PC-9 (cell line): ENCODE data around the gene CTSF. TPM values are rescaled to one million over a fixed set of nuclear protein-coding genes. Genes with fewer than 3 reads are reported as not detected.
"Not testable (repeated sequence)": the region's sequence is repeated elsewhere in the genome, so short reads cannot be mapped to it uniquely, and the experiment has no call there.

Experiments
- BruUV-seq: library from RNA; stranded (reverse); fragments of 400-500 nt; replicated peaks from 2 replicates; lab custom pipeline; 2021; lab: Mats Ljungman, UMichigan
- CTCF ChIA-PET: fragments of 300-600 bp; sonication (Branson Sonifier 250); formaldehyde crosslinking; loops from one replicate; lab custom pipeline; 2022; ENCODE audit warnings: antibody characterized with exemption; lab: Charles Lee
- POLR2A ChIA-PET: fragments of 300-600 bp; sonication (Branson Sonifier 250); formaldehyde crosslinking; loops from one replicate; lab custom pipeline; 2022; ENCODE audit warnings: antibody characterized with exemption; ENCODE audit not compliant: unreplicated experiment; lab: Charles Lee
- DNase-seq, 2 experiments: peaks; one replicate each; pipeline versions ENCODE4 v3.0.0 to v3.0.0-alpha.2; 2015 to 2022; ENCODE audit warnings: mixed read lengths in 1 of 2
- H2AFZ ChIP-seq: fragments of 200-600 bp; sonication (generic); 2 replicates; pipeline ENCODE4 v1.8.1; 2017; ENCODE audit warnings: antibody characterized with exemption
- H3F3A ChIP-seq: fragments of 200-600 bp; sonication (generic); 2 replicates; pipeline ENCODE4 v1.8.1; 2017; ENCODE audit warnings: antibody characterized with exemption, mild to moderate bottlenecking, low read depth; ENCODE audit not compliant: insufficient read depth
- H3K27ac ChIP-seq: fragments of 200-600 bp; sonication (generic); 2 replicates; pipeline ENCODE4 v1.6.1; 2016; ENCODE audit warnings: mixed run types
- H3K27me3 ChIP-seq: fragments of 200-600 bp; sonication (generic); 2 replicates; pipeline ENCODE4 v1.6.1; 2016; ENCODE audit warnings: low read depth, mixed run types; ENCODE audit not compliant: insufficient read depth
- H3K36me3 ChIP-seq: fragments of 200-600 bp; sonication (generic); 2 replicates; pipeline ENCODE4 v1.6.1; 2016; ENCODE audit warnings: low read depth, mixed run types
- H3K4me1 ChIP-seq: fragments of 200-600 bp; sonication (generic); replicated peaks from 2 replicates; pipeline ENCODE4 v1.6.1; 2016; ENCODE audit warnings: mixed run types; ENCODE audit not compliant: insufficient read depth
- H3K4me2 ChIP-seq: fragments of 200-600 bp; sonication (generic); 2 replicates; pipeline ENCODE4 v1.6.1; 2017; ENCODE audit warnings: mixed run types
- H3K4me3 ChIP-seq: fragments of 200-600 bp; sonication (generic); 2 replicates; pipeline ENCODE4 v1.6.1; 2016; ENCODE audit warnings: mixed run types
- H3K79me2 ChIP-seq: fragments of 200-600 bp; sonication (generic); 2 replicates; pipeline ENCODE4 v1.6.1; 2017; ENCODE audit warnings: low read depth, mixed run types
- H3K9me2 ChIP-seq: fragments of 200-600 bp; sonication (generic); 2 replicates; pipeline ENCODE4 v1.8.1; 2017; ENCODE audit warnings: mild to moderate bottlenecking; ENCODE audit not compliant: insufficient read depth
- H3K9me3 ChIP-seq: fragments of 200-600 bp; sonication (generic); 2 replicates; pipeline ENCODE4 v1.8.1; 2016; ENCODE audit warnings: low read depth; ENCODE audit not compliant: insufficient read depth
- H4K20me1 ChIP-seq: fragments of 200-600 bp; sonication (generic); 2 replicates; pipeline ENCODE4 v1.8.1; 2017; ENCODE audit not compliant: insufficient read depth
- EZH2 ChIP-seq: fragments of 200-600 bp; sonication (generic); IDR thresholded peaks from 2 replicates; pipeline ENCODE4 v1.8.0; 2017; ENCODE audit warnings: antibody characterized with exemption, low read depth
- intact Hi-C: fragments of 100-400 bp; cut with micrococcal nuclease; formaldehyde crosslinking; loops from one replicate; pipeline ENCODE4 v1.10.0; 2022; ENCODE audit not compliant: unreplicated experiment
- total RNA-seq: library from RNA; stranded (reverse); gene quantifications from 2 replicates; pipeline ENCODE4 v1.2.3, GENCODE V29; 2021
- TF ChIP-seq, protein P1 (sequence below): fragments of 200-600 bp; sonication (generic); conservative IDR thresholded peaks from 2 replicates; pipeline ENCODE4 v1.6.1; 2017; ENCODE audit warnings: mixed run types, antibody characterized with exemption, mild to moderate bottlenecking, moderate library complexity

CTSF gene
- total RNA-seq, 1 experiment from 2014 or later: 34.3 TPM

DNA sequence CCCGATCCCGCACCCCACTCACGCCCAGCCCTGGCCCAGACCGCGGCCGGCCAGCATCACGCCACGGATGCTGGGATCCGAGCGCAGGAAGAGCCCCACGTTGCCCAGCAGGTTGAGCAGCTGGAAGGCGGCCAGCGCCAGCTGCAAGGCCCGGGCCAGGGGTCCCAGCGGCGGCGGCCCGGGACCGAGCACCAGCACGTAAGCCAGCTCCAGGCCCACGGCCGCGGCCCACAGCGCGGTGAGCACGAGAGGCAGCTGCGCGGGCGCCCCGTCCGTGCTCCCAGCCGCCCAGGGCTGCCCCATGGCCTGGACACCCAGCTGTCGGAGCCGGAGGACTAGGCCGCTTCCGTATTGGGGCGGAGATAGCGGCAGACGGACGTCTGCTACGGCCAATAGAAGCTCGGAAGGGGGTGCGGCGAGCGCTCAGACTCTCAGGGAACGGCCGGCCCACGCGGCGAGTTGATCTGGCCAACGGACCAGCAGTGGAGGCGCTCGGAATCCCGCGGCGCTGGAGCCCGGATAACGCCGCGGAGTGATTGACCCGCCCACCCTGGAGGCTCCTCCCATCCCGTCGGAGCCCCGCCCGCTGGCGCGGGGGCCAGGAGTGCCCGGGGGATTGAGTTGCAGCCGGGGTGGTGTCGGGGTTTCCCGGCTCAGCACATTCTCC lies 22.6 kb downstream of the CTSF start, which contains the start of gene ZDHHC24:
TSS of gene ZDHHC24 (minus strand) at position 348 of the 667 bp plus-strand sequence. CDS start at position 303, 45 bp downstream.
- H3K4me3 ChIP-seq: peak within 1 kb of the TSS; percentile 87
- peak; percentile 89 to 98 for DNase-seq
- no peaks in the 10 kb centered on the region for H3K36me3 ChIP-seq
- H4K20me1 ChIP-seq: no peaks in the 10 kb centered on the region
- ChIA-PET POLR2A (interaction anchor here (0.5 to 0.8 kb wide), 5 partner anchors 19 to 228 kb away, joined by 3 to 9 read pairs (median 6); partner anchors contain the start of genes CTSF and RBM14), CTCF (interaction anchor here (0.6 kb wide), 2 partner anchors 79 to 1317 kb away, joined by 3 to 5 read pairs; partner anchors contain the start of gene PELI3)
- no peaks in the 10 kb centered on the region for H3K79me2 ChIP-seq
- H3K4me2 ChIP-seq: peak within 1 kb of the TSS; percentile 95
- no peak within 1 kb of the TSS for H3K27ac ChIP-seq
- H3K27me3 ChIP-seq: peaks cover 33% of the 10 kb centered on the region
- peaks cover 13% of the 10 kb centered on the region for H3K4me1 ChIP-seq
- intact Hi-C loops: loop anchor here (2.0 kb wide), 2 partner anchors 23 to 73 kb away; partner anchors contain the start of gene CTSF
- peak within 1 kb of the TSS; percentile 90 for H2AFZ ChIP-seq
- peaks cover 14% of the 10 kb centered on the region; the same call in 1 of the 2 replicates for H3F3A ChIP-seq
- no peaks in the 10 kb centered on the region for H3K9me2 ChIP-seq
- BruUV-seq: no TSS peak
- H3K9me3 ChIP-seq: no peaks in the 10 kb centered on the region
- no peak for TF ChIP-seq EZH2
- TF ChIP-seq, protein P1, sequence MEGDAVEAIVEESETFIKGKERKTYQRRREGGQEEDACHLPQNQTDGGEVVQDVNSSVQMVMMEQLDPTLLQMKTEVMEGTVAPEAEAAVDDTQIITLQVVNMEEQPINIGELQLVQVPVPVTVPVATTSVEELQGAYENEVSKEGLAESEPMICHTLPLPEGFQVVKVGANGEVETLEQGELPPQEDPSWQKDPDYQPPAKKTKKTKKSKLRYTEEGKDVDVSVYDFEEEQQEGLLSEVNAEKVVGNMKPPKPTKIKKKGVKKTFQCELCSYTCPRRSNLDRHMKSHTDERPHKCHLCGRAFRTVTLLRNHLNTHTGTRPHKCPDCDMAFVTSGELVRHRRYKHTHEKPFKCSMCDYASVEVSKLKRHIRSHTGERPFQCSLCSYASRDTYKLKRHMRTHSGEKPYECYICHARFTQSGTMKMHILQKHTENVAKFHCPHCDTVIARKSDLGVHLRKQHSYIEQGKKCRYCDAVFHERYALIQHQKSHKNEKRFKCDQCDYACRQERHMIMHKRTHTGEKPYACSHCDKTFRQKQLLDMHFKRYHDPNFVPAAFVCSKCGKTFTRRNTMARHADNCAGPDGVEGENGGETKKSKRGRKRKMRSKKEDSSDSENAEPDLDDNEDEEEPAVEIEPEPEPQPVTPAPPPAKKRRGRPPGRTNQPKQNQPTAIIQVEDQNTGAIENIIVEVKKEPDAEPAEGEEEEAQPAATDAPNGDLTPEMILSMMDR: no peak

DNA sequence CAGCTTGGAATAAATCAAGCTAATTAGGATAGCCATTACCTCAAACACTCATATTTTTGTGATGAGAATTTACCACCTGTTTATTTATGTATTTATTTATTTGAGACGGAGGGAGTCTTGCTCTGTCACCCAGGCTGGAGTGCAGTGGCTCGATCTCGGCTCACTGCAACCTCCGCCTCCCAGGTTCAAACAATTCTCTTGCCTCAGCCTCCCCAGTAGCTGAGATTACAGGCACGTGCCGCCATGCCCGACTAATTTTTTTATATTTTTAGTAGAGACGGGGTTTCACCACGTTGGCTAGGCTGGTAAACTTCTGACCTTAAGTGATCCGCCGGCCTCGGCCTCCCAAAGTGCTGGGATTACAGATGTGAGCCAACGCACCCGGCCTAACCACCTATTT lies 23.5 kb downstream of the CTSF start:
- peak overlapping the region; percentile 90; the same call in 1 of the 2 replicates for H2AFZ ChIP-seq
- H3K4me3 ChIP-seq: peak overlapping the region; percentile 87
- peaks cover 14% of the 10 kb centered on the region; the same call in 1 of the 2 replicates for H3F3A ChIP-seq
- peaks cover 13% of the 10 kb centered on the region for H3K4me1 ChIP-seq
- H3K79me2 ChIP-seq, DNase-seq, H4K20me1 ChIP-seq, intact Hi-C loops, CTCF ChIA-PET, H3K27ac ChIP-seq, H3K36me3 ChIP-seq, H3K9me2 ChIP-seq, H3K9me3 ChIP-seq: not testable (repeated sequence)
- H3K27me3 ChIP-seq: peaks cover 30% of the 10 kb centered on the region
- POLR2A ChIA-PET: interaction anchor here (0.6 kb wide), 1 partner anchor 113 kb away, joined by 7 read pairs; no protein-coding TSS in a partner anchor
- peak overlapping the region; percentile 95 for H3K4me2 ChIP-seq
- BruUV-seq: TSS peak; percentile 57

DNA sequence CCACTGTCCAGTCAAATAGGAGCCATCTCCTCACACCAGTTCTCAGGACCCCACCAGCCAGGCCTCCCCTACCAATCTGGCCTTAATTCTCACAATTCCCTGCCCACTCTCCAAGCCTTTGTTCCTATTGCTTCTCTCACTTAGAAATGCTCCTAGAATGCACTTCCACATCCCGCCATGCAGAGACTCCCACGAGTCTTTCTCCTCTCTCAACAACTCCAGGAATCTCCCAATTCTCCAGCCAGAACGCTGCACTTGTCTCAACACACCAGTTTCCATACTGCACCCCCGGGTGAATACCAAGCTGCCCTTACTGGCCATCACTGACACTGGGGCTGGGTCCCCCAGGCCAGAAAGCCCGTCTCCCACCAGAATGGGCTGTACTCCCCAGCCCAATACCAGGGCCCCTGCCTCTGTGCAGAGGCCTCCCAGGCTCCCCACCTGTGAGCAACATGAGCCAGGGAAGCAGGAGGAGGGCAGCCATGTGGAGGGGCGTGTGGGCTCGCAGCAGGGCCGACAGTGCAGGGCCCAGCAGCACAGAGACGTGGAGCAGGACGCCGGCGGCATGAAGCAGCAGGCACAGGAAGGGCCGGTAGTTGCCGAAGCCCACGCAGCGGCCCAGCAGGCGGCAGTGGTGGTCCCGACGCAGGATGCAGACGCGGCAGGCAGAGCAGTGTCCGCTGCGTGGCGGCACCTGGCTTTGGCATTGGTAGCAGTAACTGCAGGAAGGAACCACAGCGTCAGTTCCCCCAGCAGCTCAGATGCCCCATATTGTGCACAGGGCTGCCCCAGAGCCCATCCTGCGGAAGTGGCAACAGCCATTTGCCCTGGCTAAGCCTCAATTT lies 24.9 kb downstream of the CTSF start:
- Histone ChIP-seq H3K4me1 (peaks cover 13% of the 10 kb centered on the region), H3K4me2 (no peak overlapping the region), H3K27me3 (peaks cover 17% of the 10 kb centered on the region; the same call in 1 of the 2 replicates), H3F3A (peaks cover 12% of the 10 kb centered on the region; the same call in 1 of the 2 replicates), H3K4me3 (no peak overlapping the region), H3K27ac (no peak overlapping the region), H3K9me3 (no peaks in the 10 kb centered on the region), H3K79me2 (no peaks in the 10 kb centered on the region), H3K36me3 (no peaks in the 10 kb centered on the region), H4K20me1 (no peaks in the 10 kb centered on the region), H2AFZ (no peak overlapping the region), H3K9me2 (no peaks in the 10 kb centered on the region)
- no TSS peak for BruUV-seq
- ChIA-PET POLR2A (no interaction called here), CTCF (no interaction called here)
- TF ChIP-seq EZH2: no peak
- TF ChIP-seq, protein P1: no peak
- intact Hi-C loops: no loop called here
- no peak for DNase-seq
